NT2/D1 (cell line): ENCODE results near the gene NCCRP1.

ENCODE experiments used
- YY1 ChIP-seq: IDR thresholded peaks from 2 replicates; pipeline ENCODE4 v1.6.1; 2011; ENCODE audit not compliant: insufficient read length, insufficient read depth
- ZNF274 ChIP-seq: IDR thresholded peaks from 2 replicates; pipeline ENCODE4 v1.6.1; 2011; ENCODE audit warnings: mild to moderate bottlenecking, low read depth, low read length

GRCh38 chr19:39160523-39160861 is 36.3 kb upstream of the NCCRP1 start:
- TF ChIP-seq YY1 (no peak), ZNF274 (no peak)
